H1 (cell line): Measurements from ENCODE around the gene TIMP4. TPM values are rescaled to one million over a fixed set of nuclear protein-coding genes. Genes with fewer than 3 reads are reported as not detected.

Experiments used
- ASH2L ChIP-seq: fragments of 200-600, 300-600 bp; sonication (generic); IDR thresholded peaks from one replicate; pipeline ENCODE4 v1.7.1; 2017; ENCODE audit warnings: low read length
- BRCA1 ChIP-seq: IDR thresholded peaks from 2 replicates; pipeline ENCODE4 v1.6.1; 2012; ENCODE audit warnings: low read depth, low read length, improper control_type of control experiment
- CBX5 ChIP-seq: fragments of 300-800, 300-1000 bp; sonication (generic); IDR thresholded peaks from 2 replicates; pipeline ENCODE4 v1.7.1; 2016; ENCODE audit warnings: antibody characterized with exemption, low read length, low read depth
- CHD1 ChIP-seq: IDR thresholded peaks from 2 replicates; pipeline ENCODE4 v1.6.1; 2012; ENCODE audit warnings: low read depth, low read length, improper control_type of control experiment
- CHD2 ChIP-seq: IDR thresholded peaks from 2 replicates; pipeline ENCODE4 v1.6.1; 2012; ENCODE audit warnings: low read length, improper control_type of control experiment
- CTBP2 ChIP-seq: IDR thresholded peaks from 2 replicates; pipeline ENCODE4 v1.7.0; 2011; ENCODE audit warnings: borderline replicate concordance, mild to moderate bottlenecking, moderate library complexity, mixed read lengths, low read length; ENCODE audit not compliant: insufficient read depth, insufficient read length
- EP300 ChIP-seq, 2 experiments: IDR thresholded peaks; 1 replicate in 1 of 2; 2 replicates in 1 of 2; pipeline ENCODE4 v1.6.1; 2011 to 2012; ENCODE audit warnings: low read depth in 2 of 2, low read length in 2 of 2, mild to moderate bottlenecking in 2 of 2, borderline replicate concordance in 1 of 2, inconsistent platforms in 1 of 2, moderate library complexity in 1 of 2
- EZH2 ChIP-seq: fragments of 200-600 bp; sonication (generic); IDR thresholded peaks from 2 replicates; pipeline ENCODE4 v1.7.1; 2012; ENCODE audit warnings: low read depth, mild to moderate bottlenecking, moderate library complexity, low read length, inconsistent platforms; ENCODE audit not compliant: severe bottlenecking
- HDAC6 ChIP-seq: IDR thresholded peaks from one replicate; pipeline ENCODE4 v1.7.1; 2012; ENCODE audit warnings: low read depth, mild to moderate bottlenecking, inconsistent platforms, low read length, moderate library complexity
- JUND ChIP-seq: IDR thresholded peaks from 2 replicates; pipeline ENCODE4 v1.6.1; 2011; ENCODE audit warnings: mild to moderate bottlenecking, improper control_type of control experiment, low read length
- NRF1 ChIP-seq: IDR thresholded peaks from 2 replicates; pipeline ENCODE4 v1.6.1; 2011; ENCODE audit warnings: mild to moderate bottlenecking, low read depth, low read length, improper control_type of control experiment
- POLR2A ChIP-seq, 2 experiments: IDR thresholded peaks; 1 replicate in 1 of 2; 2 replicates in 1 of 2; pipeline ENCODE4 v1.6.1; 2011; ENCODE audit warnings: low read depth in 2 of 2, low read length in 2 of 2, mild to moderate bottlenecking in 2 of 2; ENCODE audit errors: control extremely low read depth in 1 of 2
- RFX5 ChIP-seq: IDR thresholded peaks from 2 replicates; pipeline ENCODE4 v1.6.1; 2011; ENCODE audit warnings: low read depth, low read length, improper control_type of control experiment, borderline replicate concordance
- SIX5 ChIP-seq: IDR thresholded peaks from 2 replicates; pipeline ENCODE4 v1.6.1; 2011; ENCODE audit warnings: mild to moderate bottlenecking, low read depth, low read length
- SRF ChIP-seq: IDR thresholded peaks from 2 replicates; pipeline ENCODE4 v1.6.1; 2011; ENCODE audit warnings: mild to moderate bottlenecking, low read depth, low read length, moderate library complexity
- SUZ12 ChIP-seq: fragments of 200-600 bp; sonication (generic); IDR thresholded peaks from 2 replicates; pipeline ENCODE4 v1.6.1; 2012; ENCODE audit warnings: mild to moderate bottlenecking, inconsistent platforms, low read length, moderate library complexity, mixed read lengths
- TAF1 ChIP-seq: IDR thresholded peaks from 2 replicates; pipeline ENCODE4 v1.6.1; 2011; ENCODE audit warnings: mild to moderate bottlenecking, low read depth, low read length
- TAF7 ChIP-seq: optimal IDR thresholded peaks from 2 replicates; pipeline ENCODE3; 2011; ENCODE audit warnings: low read depth, mild to moderate bottlenecking, inconsistent platforms, low read length, moderate library complexity, borderline replicate concordance
- TCF12 ChIP-seq: IDR thresholded peaks from 2 replicates; pipeline ENCODE4 v1.6.1; 2011; ENCODE audit warnings: low read depth, mild to moderate bottlenecking, low read length
- polyA plus RNA-seq, 7 experiments: library from polyadenylated mRNA; depleted of rRNA in 3 of 7; stranded (reverse) in 5 of 7; unstranded in 2 of 7; fragments of >200 nt in 5 of 7; fragments of 200-250 nt in 2 of 7; gene quantifications; 1 replicate in 5 of 7; 2 replicates in 1 of 7; 4 replicates in 1 of 7; pipeline versions ENCODE4 v1.2.1 to v1.2.3, GENCODE V29; 2011 to 2013; ENCODE audit warnings: missing spikeins in 2 of 7, mixed read lengths in 2 of 7
- total RNA-seq: library from RNA; stranded (reverse); fragmentation: NEBNext Ultra II Directional; extraction: Animal tissue kit (Norgen Biotek cat#: 25700); gene quantifications from 2 replicates; pipeline ENCODE4 v1.2.1, GENCODE V29; 2021
- TF ChIP-seq, protein P1 (sequence below): IDR thresholded peaks from 2 replicates; pipeline ENCODE4 v1.6.1; 2011; ENCODE audit warnings: low read depth, mild to moderate bottlenecking, low read length; ENCODE audit not compliant: insufficient read depth

Gene TIMP4
- total and polyA plus RNA-seq, 2 of the 8 experiments (the other 6 are each of a cell fraction or from before 2014, with no cell fraction given) = 5.1 to 8.7 TPM

- TF ChIP-seq TAF7 (no peak), NRF1 (no peak), SUZ12 (no peak), JUND (no peak), SIX5 (no peak), HDAC6 (no peak), ASH2L (peak; percentile 66), CBX5 (no peak), SRF (no peak), RFX5 (no peak), TAF1 (0 out of 2 replicates have a peak, but pooled peaks have one; percentile 11), CTBP2 (no peak), EP300 (IDR thresholded peaks at IDR 0.05; ENCODE audit: borderline replicate concordance in 1 of 2, low read depth in 2 of 2, low read length in 2 of 2) (no peak), BRCA1 (no peak), CHD2 (no peak), EZH2 (peak; percentile 35), TCF12 (no peak), CHD1 (no peak), POLR2A (IDR thresholded peaks at IDR 0.05; ENCODE audit: control extremely low read depth in 1 of 2, low read depth in 2 of 2, low read length in 2 of 2) (no peak)
- TF ChIP-seq, protein P1, sequence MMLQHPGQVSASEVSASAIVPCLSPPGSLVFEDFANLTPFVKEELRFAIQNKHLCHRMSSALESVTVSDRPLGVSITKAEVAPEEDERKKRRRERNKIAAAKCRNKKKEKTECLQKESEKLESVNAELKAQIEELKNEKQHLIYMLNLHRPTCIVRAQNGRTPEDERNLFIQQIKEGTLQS = no peak
Observed at GRCh38 chr3:12158387-12159226, at the start of gene TIMP4 (continued).
